CD4-positive, alpha-beta T cell (primary cell): ENCODE results near the gene SIRT3. TPM values are rescaled to one million over a fixed set of nuclear protein-coding genes. Genes with fewer than 3 reads are reported as not detected.

Source experiments
- ATAC-seq: fragments of 200-7000 bp; cut with Tn5 transposase; one replicate; pipeline ENCODE4 v1.10.0; 2022; ENCODE audit warnings: mild to moderate bottlenecking; ENCODE audit not compliant: poor library complexity
- CTCF ChIA-PET: fragments of 350-600 bp; sonication (Branson Sonifier 250); formaldehyde crosslinking; loops from one replicate; lab custom pipeline; 2021; ENCODE audit warnings: antibody characterized with exemption, inconsistent platforms; lab: Charles Lee
- POLR2A ChIA-PET: fragments of 350-600 bp; sonication (Branson Sonifier 250); formaldehyde crosslinking; loops from one replicate; lab custom pipeline; 2021; ENCODE audit warnings: antibody characterized with exemption, inconsistent platforms; lab: Charles Lee
- DNase-seq, 14 experiments: peaks; one replicate each; pipeline ENCODE4 v3.0.0-alpha.2; 2013 to 2020; ENCODE audit warnings: mixed read lengths in 2 of 14
- H3K27ac ChIP-seq, 2 donors: one replicate each; pipeline versions ENCODE4 v1.5.1 to v1.7.0; 2013; ENCODE audit warnings: low read length in 2 of 2, low read depth in 1 of 2, mild to moderate bottlenecking in 1 of 2
- H3K27me3 ChIP-seq, 2 experiments: 1 replicate in 1 of 2; 2 replicates in 1 of 2; pipeline versions ENCODE4 v1.6.1 to v1.7.0; 2013; ENCODE audit warnings: low read length in 2 of 2, control low read depth in 1 of 2, mild to moderate bottlenecking in 1 of 2, moderate library complexity in 1 of 2; ENCODE audit not compliant: insufficient read depth in 2 of 2, control insufficient read depth in 1 of 2
- H3K36me3 ChIP-seq: one replicate; pipeline ENCODE4 v1.6.1; 2013; ENCODE audit warnings: low read length, control low read depth; ENCODE audit not compliant: insufficient read depth
- H3K4me1 ChIP-seq: one replicate; pipeline ENCODE4 v1.6.1; 2013; ENCODE audit warnings: low read length, control low read depth; ENCODE audit not compliant: insufficient read depth
- H3K4me3 ChIP-seq: one replicate; pipeline ENCODE4 v1.5.1; 2013; ENCODE audit warnings: mild to moderate bottlenecking, low read length, moderate library complexity
- H3K9me3 ChIP-seq, 2 experiments: 1 replicate in 1 of 2; 2 replicates in 1 of 2; pipeline versions ENCODE4 v1.6.1 to v1.7.0; 2013; ENCODE audit warnings: low read length in 2 of 2, mild to moderate bottlenecking in 2 of 2, control low read depth in 1 of 2, moderate library complexity in 1 of 2; ENCODE audit not compliant: control insufficient read depth in 1 of 2, insufficient read depth in 1 of 2
- H3K27ac Mint-ChIP-seq: one replicate; pipeline ENCODE4 v1.8.0; 2020; ENCODE audit warnings: mixed read lengths
- H3K27me3 Mint-ChIP-seq: one replicate; pipeline ENCODE4 v1.8.0; 2021; ENCODE audit warnings: mixed read lengths
- H3K36me3 Mint-ChIP-seq: one replicate; pipeline ENCODE4 v1.8.0; 2021; ENCODE audit warnings: low read depth, mixed read lengths
- H3K4me1 Mint-ChIP-seq: one replicate; pipeline ENCODE4 v1.8.0; 2021; ENCODE audit warnings: low read depth, mixed read lengths
- H3K4me3 Mint-ChIP-seq: one replicate; pipeline ENCODE4 v1.8.0; 2020; ENCODE audit warnings: mild to moderate bottlenecking, mixed read lengths
- H3K9me3 Mint-ChIP-seq: one replicate; pipeline ENCODE4 v1.8.0; 2020; ENCODE audit warnings: mixed read lengths
- intact Hi-C, 2 experiments: fragments of 100-400 bp; cut with DNase I in 1 of 2; cut with micrococcal nuclease in 1 of 2; formaldehyde crosslinking; loops; one replicate each; pipeline versions ENCODE4 v1.15.1 to v1.9.0; 2023 to 2025; cut with DNase I, micrococcal nuclease
- total RNA-seq, 174 experiments: library from RNA in 2 of 174; stranded (reverse) in 2 of 174; gene quantifications; one replicate each; pipeline ENCODE4 v1.2.3 and lab custom pipeline; 2021 to 2026
- TF ChIP-seq, protein P1 (sequence below): fragments of 200-600 bp; IDR thresholded peaks from one replicate; pipeline ENCODE4 v1.8.0; 2022; ENCODE audit warnings: antibody characterized with exemption, mild to moderate bottlenecking

The SIRT3 gene
- total RNA-seq, 2 experiments from 2014 or later, result 16.4 to 18.0 TPM

GRCh38 chr11:225734-226453, 10.2 kb downstream of the SIRT3 start:
- DNase-seq (no peak), ATAC-seq (no peak)
- Mint-ChIP-seq H3K27me3 (no peaks in the 10 kb centered on the region), H3K4me3 (no peak overlapping the region), H3K36me3 (peaks cover 34% of the 10 kb centered on the region), H3K27ac (no peak overlapping the region), H3K9me3 (no peaks in the 10 kb centered on the region), H3K4me1 (peaks cover 8% of the 10 kb centered on the region)
- Histone ChIP-seq H3K27ac (no peak overlapping the region), H3K4me1 (no peaks in the 10 kb centered on the region), H3K27me3 (no peaks in the 10 kb centered on the region), H3K4me3 (no peak overlapping the region), H3K9me3 (no peaks in the 10 kb centered on the region), H3K36me3 (peaks cover 14% of the 10 kb centered on the region)
- POLR2A ChIA-PET, result no interaction called here
- TF ChIP-seq, protein P1, sequence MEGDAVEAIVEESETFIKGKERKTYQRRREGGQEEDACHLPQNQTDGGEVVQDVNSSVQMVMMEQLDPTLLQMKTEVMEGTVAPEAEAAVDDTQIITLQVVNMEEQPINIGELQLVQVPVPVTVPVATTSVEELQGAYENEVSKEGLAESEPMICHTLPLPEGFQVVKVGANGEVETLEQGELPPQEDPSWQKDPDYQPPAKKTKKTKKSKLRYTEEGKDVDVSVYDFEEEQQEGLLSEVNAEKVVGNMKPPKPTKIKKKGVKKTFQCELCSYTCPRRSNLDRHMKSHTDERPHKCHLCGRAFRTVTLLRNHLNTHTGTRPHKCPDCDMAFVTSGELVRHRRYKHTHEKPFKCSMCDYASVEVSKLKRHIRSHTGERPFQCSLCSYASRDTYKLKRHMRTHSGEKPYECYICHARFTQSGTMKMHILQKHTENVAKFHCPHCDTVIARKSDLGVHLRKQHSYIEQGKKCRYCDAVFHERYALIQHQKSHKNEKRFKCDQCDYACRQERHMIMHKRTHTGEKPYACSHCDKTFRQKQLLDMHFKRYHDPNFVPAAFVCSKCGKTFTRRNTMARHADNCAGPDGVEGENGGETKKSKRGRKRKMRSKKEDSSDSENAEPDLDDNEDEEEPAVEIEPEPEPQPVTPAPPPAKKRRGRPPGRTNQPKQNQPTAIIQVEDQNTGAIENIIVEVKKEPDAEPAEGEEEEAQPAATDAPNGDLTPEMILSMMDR, result no peak
- CTCF ChIA-PET, result no interaction called here
- intact Hi-C loops, result no loop called here

DNA sequence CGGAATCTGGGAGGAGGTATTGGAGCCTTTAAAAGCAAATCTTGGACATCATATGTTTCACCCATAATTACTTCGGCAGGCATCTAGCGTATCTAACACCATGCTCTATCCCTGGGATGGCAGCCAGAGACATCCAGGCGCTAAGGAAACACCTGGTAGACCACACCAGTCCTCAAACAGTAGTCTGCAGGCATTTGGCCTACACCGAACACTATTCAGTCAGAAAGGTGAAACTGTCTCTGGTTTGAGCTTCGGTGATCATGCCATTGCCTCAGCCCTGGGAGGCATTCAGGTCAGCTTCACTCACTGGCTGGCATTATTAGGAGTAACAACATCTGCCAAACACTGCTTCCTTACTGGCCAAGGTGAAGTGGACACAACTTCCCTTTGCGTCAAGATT, 11.7 kb downstream of the SIRT3 start:
- peaks cover 8% of the 10 kb centered on the region for H3K4me1 Mint-ChIP-seq
- H3K27ac ChIP-seq, result no peak overlapping the region
- H3K36me3 Mint-ChIP-seq, result peaks cover 36% of the 10 kb centered on the region
- TF ChIP-seq, protein P1, result no peak
- H3K4me3 ChIP-seq, result no peak overlapping the region
- no peaks in the 10 kb centered on the region for H3K27me3 ChIP-seq
- H3K4me1 ChIP-seq, result no peaks in the 10 kb centered on the region
- no peaks in the 10 kb centered on the region for H3K9me3 ChIP-seq
- H3K27me3 Mint-ChIP-seq, result no peaks in the 10 kb centered on the region
- no peak overlapping the region for H3K4me3 Mint-ChIP-seq
- no peaks in the 10 kb centered on the region for H3K9me3 Mint-ChIP-seq
- no peak for ATAC-seq
- peaks cover 14% of the 10 kb centered on the region for H3K36me3 ChIP-seq
- CTCF ChIA-PET, result no interaction called here
- no peak overlapping the region for H3K27ac Mint-ChIP-seq
- no peak for DNase-seq
- intact Hi-C loops, result no loop called here
- POLR2A ChIA-PET, result no interaction called here

DNA sequence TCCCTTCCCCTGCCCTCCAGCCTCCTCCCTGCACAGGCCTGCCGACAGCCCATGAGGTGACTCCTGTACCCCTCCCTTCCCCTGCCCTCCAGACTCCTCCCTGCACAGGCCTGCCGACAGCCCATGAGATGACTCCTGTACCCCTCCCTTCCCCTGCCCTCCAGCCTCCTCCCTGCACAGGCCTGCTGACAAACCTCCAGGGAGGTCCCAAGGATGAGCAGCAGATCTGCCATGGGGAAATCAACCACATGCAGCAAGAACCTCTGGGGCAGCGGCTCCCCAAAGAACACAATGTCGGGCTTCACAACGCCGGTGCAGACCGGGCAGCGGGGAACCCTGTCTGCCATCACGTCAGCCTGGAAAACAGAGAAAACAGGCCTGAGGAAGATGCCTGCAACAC, 12.3 kb downstream of the SIRT3 start:
- DNase-seq (no peak), ATAC-seq (no peak)
- no peaks in the 10 kb centered on the region for H3K9me3 Mint-ChIP-seq
- Histone ChIP-seq H3K4me3 (no peak overlapping the region), H3K4me1 (no peaks in the 10 kb centered on the region), H3K9me3 (no peaks in the 10 kb centered on the region), H3K27me3 (no peaks in the 10 kb centered on the region), H3K27ac (no peak overlapping the region), H3K36me3 (peaks cover 14% of the 10 kb centered on the region)
- no peak overlapping the region for H3K27ac Mint-ChIP-seq
- no peaks in the 10 kb centered on the region for H3K27me3 Mint-ChIP-seq
- H3K4me1 Mint-ChIP-seq, result peaks cover 7% of the 10 kb centered on the region
- H3K4me3 Mint-ChIP-seq, result no peak overlapping the region
- POLR2A ChIA-PET, result no interaction called here
- peaks cover 37% of the 10 kb centered on the region for H3K36me3 Mint-ChIP-seq
- TF ChIP-seq, protein P1, result no peak
- intact Hi-C loops, result no loop called here
- CTCF ChIA-PET, result no interaction called here
